ENCODE measurements around the gene SGIP1. TPM values are rescaled to one million over a fixed set of nuclear protein-coding genes. Genes with fewer than 3 reads are reported as not detected.

The SGIP1 gene
- total and polyA plus RNA-seq, 7 donors, result under 0.01 to 14.1 (median 7.3) TPM; not detected in 1

DNA sequence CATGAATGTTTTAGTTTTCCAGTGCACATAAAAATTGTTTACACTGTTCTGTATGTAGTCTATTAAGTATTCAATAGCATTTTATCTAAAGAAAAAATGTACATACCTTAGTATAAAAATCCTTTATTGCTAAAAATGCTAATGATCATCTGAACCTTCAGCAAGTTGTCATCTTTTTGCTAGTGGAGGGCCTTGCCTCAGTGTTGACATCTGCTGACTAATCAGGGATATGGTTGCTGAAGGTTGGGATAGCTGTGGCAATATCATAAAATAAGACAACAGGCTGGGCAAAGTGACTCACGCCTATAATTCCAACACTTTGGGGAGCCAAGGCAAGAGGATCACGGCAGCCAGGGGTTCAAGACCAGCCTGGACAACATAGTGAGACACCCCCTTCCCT, 227.3 kb downstream of the SGIP1 start:
- no peak for DNase-seq
- H3K9me3 ChIP-seq, result no peaks in the 10 kb centered on the region
- intact Hi-C loops (cut with DNase I), result no loop called here

GRCh38 chr1:66764994-66765578, 231.1 kb downstream of the SGIP1 start:
- Histone ChIP-seq H3K27ac (no peak overlapping the region), H3K4me1 (no peaks in the 10 kb centered on the region), H3K4me3 (no peak overlapping the region), H3K27me3 (no peaks in the 10 kb centered on the region), H3K36me3 (no peaks in the 10 kb centered on the region), H3K9me3 (no peaks in the 10 kb centered on the region)
- TF ChIP-seq POLR2AphosphoS5 (IDR thresholded peaks at IDR 0.05), result no peak
- TF ChIP-seq POLR2A (IDR thresholded peaks at IDR 0.05), result no peak
- TF ChIP-seq, protein P1, sequence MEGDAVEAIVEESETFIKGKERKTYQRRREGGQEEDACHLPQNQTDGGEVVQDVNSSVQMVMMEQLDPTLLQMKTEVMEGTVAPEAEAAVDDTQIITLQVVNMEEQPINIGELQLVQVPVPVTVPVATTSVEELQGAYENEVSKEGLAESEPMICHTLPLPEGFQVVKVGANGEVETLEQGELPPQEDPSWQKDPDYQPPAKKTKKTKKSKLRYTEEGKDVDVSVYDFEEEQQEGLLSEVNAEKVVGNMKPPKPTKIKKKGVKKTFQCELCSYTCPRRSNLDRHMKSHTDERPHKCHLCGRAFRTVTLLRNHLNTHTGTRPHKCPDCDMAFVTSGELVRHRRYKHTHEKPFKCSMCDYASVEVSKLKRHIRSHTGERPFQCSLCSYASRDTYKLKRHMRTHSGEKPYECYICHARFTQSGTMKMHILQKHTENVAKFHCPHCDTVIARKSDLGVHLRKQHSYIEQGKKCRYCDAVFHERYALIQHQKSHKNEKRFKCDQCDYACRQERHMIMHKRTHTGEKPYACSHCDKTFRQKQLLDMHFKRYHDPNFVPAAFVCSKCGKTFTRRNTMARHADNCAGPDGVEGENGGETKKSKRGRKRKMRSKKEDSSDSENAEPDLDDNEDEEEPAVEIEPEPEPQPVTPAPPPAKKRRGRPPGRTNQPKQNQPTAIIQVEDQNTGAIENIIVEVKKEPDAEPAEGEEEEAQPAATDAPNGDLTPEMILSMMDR (IDR thresholded peaks at IDR 0.05), result peak in 3 of 4 experiments; percentile 36 to 68 (median 68)
- no peak for TF ChIP-seq EP300 (IDR thresholded peaks at IDR 0.05)
- WGBS, 2 donors, result 25 to 33% methylated on average over 3 of the region's 3 CpGs
- no peak for DNase-seq
- intact Hi-C loops (cut with DNase I), result loop anchor here (2.0 kb wide), 1 partner anchor 384 kb away; no protein-coding TSS in a partner anchor

More for the DNA sequence above, 227.3 kb downstream of the SGIP1 start:
- 40 to 79% methylated on average over 2 of the region's 2 CpGs for WGBS, 2 donors
- TF ChIP-seq POLR2AphosphoS5 (IDR thresholded peaks at IDR 0.05) (no peak), EP300 (IDR thresholded peaks at IDR 0.05) (no peak), POLR2A (IDR thresholded peaks at IDR 0.05) (no peak)
- TF ChIP-seq, protein P1 (IDR thresholded peaks at IDR 0.05), result no peak
- no peaks in the 10 kb centered on the region for H3K27me3 ChIP-seq
- no peaks in the 10 kb centered on the region for H3K36me3 ChIP-seq
- H3K27ac ChIP-seq, result no peak overlapping the region
- H3K4me1 ChIP-seq, result no peaks in the 10 kb centered on the region
- no peak overlapping the region for H3K4me3 ChIP-seq

- no peak for DNase-seq
- Histone ChIP-seq H3K9me3 (no peaks in the 10 kb centered on the region), H3K36me3 (no peaks in the 10 kb centered on the region), H3K4me3 (no peak overlapping the region), H3K27me3 (no peaks in the 10 kb centered on the region), H3K4me1 (no peaks in the 10 kb centered on the region), H3K27ac (no peak overlapping the region)
- no peak for TF ChIP-seq POLR2A (IDR thresholded peaks at IDR 0.05)
- TF ChIP-seq EP300 (IDR thresholded peaks at IDR 0.05), result no peak
- no peak for TF ChIP-seq POLR2AphosphoS5 (IDR thresholded peaks at IDR 0.05)
- TF ChIP-seq, protein P1 (IDR thresholded peaks at IDR 0.05), result no peak
- intact Hi-C loops (cut with DNase I), result no loop called here
Measured at GRCh38 chr1:66767626-66768025, 233.7 kb downstream of the SGIP1 start.

- no peaks in the 10 kb centered on the region for H3K4me1 ChIP-seq
- no peaks in the 10 kb centered on the region for H3K36me3 ChIP-seq
- no peak for DNase-seq
- no peaks in the 10 kb centered on the region for H3K9me3 ChIP-seq
- no peak for TF ChIP-seq POLR2A (IDR thresholded peaks at IDR 0.05)
- TF ChIP-seq, protein P1 (IDR thresholded peaks at IDR 0.05), result no peak
- TF ChIP-seq EP300 (IDR thresholded peaks at IDR 0.05), result no peak
- no peak for TF ChIP-seq POLR2AphosphoS5 (IDR thresholded peaks at IDR 0.05)
- intact Hi-C loops (cut with DNase I), result no loop called here
- WGBS, 2 donors, result 87 to 94% methylated on average over 1 of the region's 1 CpG
- no peak overlapping the region for H3K4me3 ChIP-seq
- H3K27ac ChIP-seq, result no peak overlapping the region
- no peaks in the 10 kb centered on the region for H3K27me3 ChIP-seq
Measured at GRCh38 chr1:66768965-66769364, 235.0 kb downstream of the SGIP1 start.

Measured in sigmoid colon (tissue), 7 donors.